Central memory CD8-positive, alpha-beta T cell (primary cell): Measurements from ENCODE around the gene PP2D1.
A peak's percentile ranks its signal among the peaks of the same experiment; 100 is the strongest.

Experiments
- ATAC-seq: fragments of 150-1000 bp; cut with Tn5 transposase; replicated peaks from 2 replicates; pipeline ENCODE4 v1.10.0; 2022; ENCODE audit warnings: mild to moderate bottlenecking, moderate FRiP score, moderate number of reproducible peaks; ENCODE audit not compliant: poor library complexity, severe bottlenecking; ENCODE audit errors: extremely low read depth
- DNase-seq, 2 donors: peaks; one replicate each; pipeline ENCODE4 v3.0.0; 2021; ENCODE audit warnings: low spot score in 2 of 2
- H3K27ac Mint-ChIP-seq: one replicate; pipeline ENCODE4 v1.8.0; 2022; ENCODE audit warnings: low read depth, mild to moderate bottlenecking, moderate library complexity, mixed read lengths
- H3K27me3 Mint-ChIP-seq: one replicate; pipeline ENCODE4 v1.8.0; 2022; ENCODE audit warnings: mixed read lengths
- H3K36me3 Mint-ChIP-seq: one replicate; pipeline ENCODE4 v1.8.0; 2022; ENCODE audit warnings: mild to moderate bottlenecking, moderate library complexity, mixed read lengths; ENCODE audit not compliant: insufficient read depth
- H3K4me1 Mint-ChIP-seq: one replicate; pipeline ENCODE4 v1.8.0; 2022; ENCODE audit warnings: mixed read lengths
- H3K4me3 Mint-ChIP-seq: one replicate; pipeline ENCODE4 v1.8.0; 2022; ENCODE audit warnings: mild to moderate bottlenecking, moderate library complexity, mixed read lengths
- H3K9me3 Mint-ChIP-seq: one replicate; pipeline ENCODE4 v1.8.0; 2022; ENCODE audit warnings: mixed read lengths

PP2D1 gene

GRCh38 chr3:20012164-20012563 is at the start of gene PP2D1:
PP2D1 (minus strand) TSS chr3:20012264; CDS start chr3:20012072, 192 bp downstream.
- no peaks in the 10 kb centered on the region for H3K27me3 Mint-ChIP-seq
- no peak for ATAC-seq
- H3K4me1 Mint-ChIP-seq: no peaks in the 10 kb centered on the region
- no peak within 1 kb of the TSS for H3K27ac Mint-ChIP-seq
- H3K4me3 Mint-ChIP-seq: no peak within 1 kb of the TSS
- H3K9me3 Mint-ChIP-seq: no peaks in the 10 kb centered on the region
- DNase-seq: no peak
- H3K36me3 Mint-ChIP-seq: no peaks in the 10 kb centered on the region

- H3K27me3 Mint-ChIP-seq: no peaks in the 10 kb centered on the region
- H3K4me1 Mint-ChIP-seq: peaks cover 54% of the 10 kb centered on the region
- no peak for ATAC-seq
- DNase-seq: no peak
- H3K9me3 Mint-ChIP-seq: no peaks in the 10 kb centered on the region
- H3K27ac Mint-ChIP-seq: peak overlapping the region; percentile 51
- peak overlapping the region; percentile 14 for H3K4me3 Mint-ChIP-seq
- peaks cover 5% of the 10 kb centered on the region for H3K36me3 Mint-ChIP-seq
These were observed 49.1 kb upstream of the PP2D1 start for GRCh38 chr3:20060974-20061685.

- ATAC-seq: no peak
These were observed 47.9 kb upstream of the PP2D1 start for GRCh38 chr3:20059929-20060328.

GRCh38 chr3:20057612-20058180 is 45.6 kb upstream of the PP2D1 start:
- H3K4me1 Mint-ChIP-seq: peaks cover 27% of the 10 kb centered on the region
- H3K27me3 Mint-ChIP-seq: no peaks in the 10 kb centered on the region
- no peak overlapping the region for H3K4me3 Mint-ChIP-seq
- DNase-seq (no peak), ATAC-seq (no peak)
- peaks cover 1% of the 10 kb centered on the region for H3K36me3 Mint-ChIP-seq
- H3K9me3 Mint-ChIP-seq: no peaks in the 10 kb centered on the region
- no peak overlapping the region for H3K27ac Mint-ChIP-seq

More at GRCh38 chr3:20059929-20060328, 47.9 kb upstream of the PP2D1 start:
- no peaks in the 10 kb centered on the region for H3K27me3 Mint-ChIP-seq
- H3K27ac Mint-ChIP-seq: no peak overlapping the region
- peaks cover 42% of the 10 kb centered on the region for H3K4me1 Mint-ChIP-seq
- no peak for DNase-seq
- no peaks in the 10 kb centered on the region for H3K9me3 Mint-ChIP-seq
- peaks cover 4% of the 10 kb centered on the region for H3K36me3 Mint-ChIP-seq
- H3K4me3 Mint-ChIP-seq: no peak overlapping the region

GRCh38 chr3:20056725-20057611 is 44.9 kb upstream of the PP2D1 start:
- Mint-ChIP-seq H3K9me3 (no peaks in the 10 kb centered on the region), H3K4me3 (no peak overlapping the region), H3K36me3 (peaks cover 1% of the 10 kb centered on the region), H3K27ac (no peak overlapping the region), H3K4me1 (peaks cover 31% of the 10 kb centered on the region), H3K27me3 (no peaks in the 10 kb centered on the region)
- no peak for DNase-seq
- no peak for ATAC-seq

GRCh38 chr3:20055842-20056241 is 43.8 kb upstream of the PP2D1 start:
- no peak for DNase-seq
- no peak for ATAC-seq
- H3K9me3 Mint-ChIP-seq: no peaks in the 10 kb centered on the region
- H3K27me3 Mint-ChIP-seq: no peaks in the 10 kb centered on the region
- peaks cover 34% of the 10 kb centered on the region for H3K4me1 Mint-ChIP-seq
- no peak overlapping the region for H3K4me3 Mint-ChIP-seq
- no peak overlapping the region for H3K27ac Mint-ChIP-seq
- peaks cover 1% of the 10 kb centered on the region for H3K36me3 Mint-ChIP-seq

GRCh38 chr3:20055020-20055775 is 43.1 kb upstream of the PP2D1 start:
- Mint-ChIP-seq H3K27ac (no peak overlapping the region), H3K4me3 (no peak overlapping the region), H3K4me1 (peaks cover 37% of the 10 kb centered on the region), H3K36me3 (peaks cover 1% of the 10 kb centered on the region), H3K9me3 (no peaks in the 10 kb centered on the region), H3K27me3 (no peaks in the 10 kb centered on the region)
- DNase-seq (no peak), ATAC-seq (peak; percentile 41)

GRCh38 chr3:20054549-20054987 is 42.5 kb upstream of the PP2D1 start:
- Mint-ChIP-seq H3K9me3 (no peaks in the 10 kb centered on the region), H3K4me1 (peaks cover 32% of the 10 kb centered on the region), H3K27me3 (no peaks in the 10 kb centered on the region), H3K27ac (no peak overlapping the region), H3K36me3 (peaks cover 1% of the 10 kb centered on the region), H3K4me3 (no peak overlapping the region)
- DNase-seq (peak; percentile 20 to 59), ATAC-seq (peak; percentile 93)

GRCh38 chr3:20052851-20053250 is 40.8 kb upstream of the PP2D1 start:
- H3K9me3 Mint-ChIP-seq: no peaks in the 10 kb centered on the region
- no peak for ATAC-seq

GRCh38 chr3:20051123-20051806 is 39.2 kb upstream of the PP2D1 start:
- Mint-ChIP-seq H3K27ac (no peak overlapping the region), H3K27me3 (no peaks in the 10 kb centered on the region), H3K9me3 (no peaks in the 10 kb centered on the region), H3K36me3 (no peaks in the 10 kb centered on the region), H3K4me1 (peaks cover 51% of the 10 kb centered on the region), H3K4me3 (no peak overlapping the region)
- no peak for ATAC-seq
- no peak for DNase-seq

More at GRCh38 chr3:20052851-20053250, 40.8 kb upstream of the PP2D1 start:
- H3K4me1 Mint-ChIP-seq: peaks cover 35% of the 10 kb centered on the region
- DNase-seq: no peak
- peaks cover 1% of the 10 kb centered on the region for H3K36me3 Mint-ChIP-seq
- H3K27me3 Mint-ChIP-seq: no peaks in the 10 kb centered on the region
- peak overlapping the region; percentile 76 for H3K27ac Mint-ChIP-seq
- no peak overlapping the region for H3K4me3 Mint-ChIP-seq

- ATAC-seq: no peak
- Mint-ChIP-seq H3K27me3 (no peaks in the 10 kb centered on the region), H3K4me1 (peaks cover 68% of the 10 kb centered on the region), H3K4me3 (no peak overlapping the region), H3K36me3 (peaks cover 2% of the 10 kb centered on the region), H3K9me3 (no peaks in the 10 kb centered on the region), H3K27ac (peak overlapping the region; percentile 80)
- DNase-seq: no peak
These were observed 36.2 kb upstream of the PP2D1 start for GRCh38 chr3:20047976-20048883.
